GM10847 (cell line): Measurements from ENCODE around the gene MTF1.

Experiments
- POLR2A ChIP-seq: IDR thresholded peaks from 2 replicates; pipeline ENCODE4 v1.6.1; 2011; ENCODE audit not compliant: insufficient read length; ENCODE audit errors: extremely low read depth

MTF1 gene

GRCh38 chr1:37792943-37793686 lies 66.3 kb downstream of the MTF1 start:
- TF ChIP-seq POLR2A = no peak

DNA sequence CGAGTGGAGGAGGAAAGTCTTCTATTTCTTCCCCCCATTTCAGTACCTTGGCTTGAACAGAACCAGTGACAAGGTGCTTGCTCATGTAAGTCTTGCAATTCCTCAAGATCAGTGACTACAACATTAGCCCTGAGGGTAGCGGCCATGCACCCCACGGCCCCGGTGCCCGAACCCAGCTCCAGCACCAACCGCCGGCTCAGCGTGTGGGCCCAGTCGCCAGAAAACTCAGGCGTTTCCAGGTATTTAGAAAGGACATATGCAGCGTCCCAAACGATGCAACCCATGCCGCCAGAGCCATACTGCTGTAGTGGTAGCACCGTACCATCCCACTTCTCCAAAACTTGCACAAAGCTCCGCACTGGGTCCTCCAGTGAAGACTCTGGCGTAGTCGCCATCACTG lies 76.9 kb downstream of the MTF1 start:
- TF ChIP-seq POLR2A = no peak

DNA sequence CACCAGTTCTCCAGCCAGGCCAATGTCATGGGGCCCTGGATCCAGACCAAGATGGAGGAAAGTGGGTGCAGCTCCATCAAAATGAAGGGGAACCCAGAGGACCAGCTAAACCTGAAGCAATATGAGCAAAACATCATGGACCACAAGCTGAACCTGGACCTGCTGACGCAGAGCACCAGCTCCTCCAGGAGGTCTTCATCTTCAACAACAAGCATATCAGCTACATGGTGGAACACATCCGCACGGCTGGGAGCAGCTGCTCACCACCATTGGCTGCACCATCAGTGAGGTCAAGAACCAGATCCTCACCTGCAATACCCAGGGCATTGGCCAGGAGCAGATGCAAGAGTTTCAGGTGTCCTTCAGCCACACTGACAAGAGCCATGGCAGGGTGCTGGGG lies 80.7 kb downstream of the MTF1 start:
- no peak for TF ChIP-seq POLR2A

- no peak for TF ChIP-seq POLR2A
These were observed 82.4 kb downstream of the MTF1 start for GRCh38 chr1:37776946-37777516.

GRCh38 chr1:37767488-37767887 lies 91.9 kb downstream of the MTF1 start:
- no peak for TF ChIP-seq POLR2A

DNA sequence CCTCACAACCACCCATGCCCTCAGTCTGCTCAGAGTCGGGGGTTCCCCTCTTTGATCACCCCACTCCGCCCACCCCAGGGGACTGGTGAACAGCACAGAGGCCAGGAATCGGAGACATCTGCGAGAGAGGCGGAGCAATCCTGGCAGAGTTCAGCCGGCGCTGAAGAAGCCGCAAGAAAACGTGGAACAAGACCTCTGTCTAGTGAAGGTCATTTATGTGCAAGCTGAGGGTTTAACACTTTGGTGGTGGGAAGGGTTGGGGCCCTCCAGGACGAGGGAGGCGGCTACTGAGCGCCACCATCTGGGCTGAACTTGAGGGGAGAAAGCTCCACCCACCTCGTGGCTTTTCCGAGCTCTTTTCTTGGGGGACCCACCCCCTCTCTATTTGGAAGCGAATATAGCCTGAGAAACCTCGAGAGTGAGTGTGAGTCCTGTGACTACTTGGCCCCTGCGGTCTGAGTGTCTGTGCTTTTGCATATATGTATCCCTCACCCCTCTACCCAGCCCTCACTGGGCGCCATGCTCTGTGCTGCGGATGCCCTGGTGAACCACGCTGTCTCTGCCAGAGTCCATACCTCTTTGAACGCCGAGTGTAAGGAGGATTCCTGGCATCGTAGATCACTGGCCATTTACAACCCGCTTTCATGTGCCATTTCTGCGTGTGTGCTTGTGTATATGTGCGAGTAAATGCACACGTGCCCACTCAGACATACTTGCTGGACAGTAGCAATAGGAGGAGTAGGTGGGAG lies 93.3 kb downstream of the MTF1 start:
- no peak for TF ChIP-seq POLR2A

DNA sequence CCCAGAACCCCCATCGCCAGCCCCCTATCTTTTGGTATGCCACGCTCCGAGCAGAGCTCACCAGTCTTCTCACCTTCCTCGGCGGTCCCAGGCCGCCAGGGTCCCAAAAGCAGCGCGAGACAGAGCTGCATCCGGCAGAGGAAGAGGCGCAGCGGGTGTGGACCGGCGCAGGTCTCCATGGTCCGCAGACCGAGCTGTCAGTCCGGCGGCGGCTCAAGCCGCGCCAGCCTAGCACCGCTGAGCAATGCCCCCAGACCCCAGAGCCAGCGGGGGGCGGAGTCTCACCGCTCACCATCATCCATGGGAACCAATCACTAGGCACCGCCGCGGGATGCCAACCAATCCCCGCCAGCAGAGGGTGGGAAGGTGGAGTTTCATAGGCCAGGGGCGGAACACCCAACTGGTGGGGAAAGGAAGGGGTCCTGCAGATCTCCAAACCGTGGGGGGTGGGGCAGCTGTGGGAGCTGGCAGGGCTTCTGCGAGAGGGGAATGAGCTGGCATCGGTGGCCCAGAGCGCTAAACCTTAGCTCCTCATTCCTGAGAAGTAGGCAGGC lies 94.4 kb downstream of the MTF1 start, which contains the start of gene EPHA10:
TSS of gene EPHA10 (minus strand) at position 233 of the 554 bp plus-strand sequence. CDS start at position 179, 54 bp downstream.
- TF ChIP-seq POLR2A = no peak

GRCh38 chr1:37764414-37764825 lies 95.0 kb downstream of the MTF1 start:
- TF ChIP-seq POLR2A = no peak

DNA sequence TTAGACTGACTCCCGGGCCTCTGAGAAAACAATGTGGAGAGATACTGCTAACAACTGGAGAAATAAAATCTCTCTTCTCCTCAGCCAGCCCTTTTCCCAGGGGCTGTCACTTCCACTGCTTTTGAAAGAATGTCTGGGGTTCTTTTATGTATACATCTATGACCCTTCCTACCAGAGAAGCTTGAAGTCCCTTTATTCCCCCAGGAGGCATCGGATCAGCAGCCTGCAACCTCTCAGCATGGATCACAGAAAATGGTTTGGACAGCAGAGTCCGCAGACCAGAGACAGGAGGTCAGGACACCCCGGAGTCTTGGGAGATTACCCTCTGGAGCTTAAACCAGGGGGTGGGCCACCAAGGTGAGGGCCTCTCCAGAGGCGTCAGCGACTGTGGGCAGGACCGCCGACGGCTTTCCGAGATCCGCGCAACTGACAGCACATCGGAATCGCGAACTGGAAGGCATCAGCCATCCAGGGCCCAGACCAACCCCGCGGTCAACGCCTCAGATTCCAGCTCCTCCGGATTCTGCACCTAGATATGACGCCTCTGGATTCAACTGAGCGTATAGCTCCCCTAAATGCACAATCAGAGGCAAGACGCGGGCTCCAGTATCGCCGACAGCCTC lies 95.5 kb downstream of the MTF1 start:
- TF ChIP-seq POLR2A = no peak

- no peak for TF ChIP-seq POLR2A
These were observed 96.9 kb downstream of the MTF1 start for GRCh38 chr1:37762516-37762915.

- TF ChIP-seq POLR2A = no peak
These were observed 97.8 kb downstream of the MTF1 start for GRCh38 chr1:37761416-37762095.
